SK-N-MC (cell line): ENCODE data around the gene BAD.

Experiments used
- DNase-seq: peaks from one replicate; pipeline ENCODE4 v3.0.0-alpha.2; 2011; ENCODE audit warnings: low read depth, low spot score
- H3K27ac ChIP-seq: fragments of 200-600 bp; sonication (generic); 2 replicates; pipeline ENCODE4 v1.5.1; 2016; ENCODE audit warnings: mixed run types
- H3K36me3 ChIP-seq: fragments of 200-600 bp; sonication (generic); 2 replicates; pipeline ENCODE4 v1.6.1; 2017; ENCODE audit warnings: antibody characterized with exemption, low read length, mixed read lengths; ENCODE audit not compliant: insufficient read depth
- H3K4me3 ChIP-seq: fragments of 200-600 bp; sonication (generic); 2 replicates; pipeline ENCODE4 v1.5.1; 2016
- H3K9ac ChIP-seq: fragments of 200-600 bp; sonication (generic); 2 replicates; pipeline ENCODE4 v1.8.0; 2017; ENCODE audit warnings: mixed run types, mixed read lengths; ENCODE audit not compliant: insufficient read length
- H3K9me3 ChIP-seq: fragments of 200-600 bp; sonication (generic); 2 replicates; pipeline ENCODE4 v1.6.1; 2017; ENCODE audit warnings: low read depth, mild to moderate bottlenecking, antibody characterized with exemption, low read length, moderate library complexity, mixed read lengths
- EZH2 ChIP-seq: fragments of 200-600 bp; sonication (generic); IDR thresholded peaks from one replicate; pipeline ENCODE4 v1.6.1; 2017; ENCODE audit warnings: antibody characterized with exemption
- FOXP2 ChIP-seq: optimal IDR thresholded peaks from 2 replicates; pipeline ENCODE3; 2011; ENCODE audit warnings: mild to moderate bottlenecking, moderate library complexity; ENCODE audit not compliant: insufficient read depth; ENCODE audit errors: extremely low read length, control extremely low read depth
- POLR2AphosphoS5 ChIP-seq: IDR thresholded peaks from 2 replicates; pipeline ENCODE4 v1.6.1; 2012; ENCODE audit warnings: mild to moderate bottlenecking, low read depth, low read length, borderline replicate concordance

The BAD gene

DNA sequence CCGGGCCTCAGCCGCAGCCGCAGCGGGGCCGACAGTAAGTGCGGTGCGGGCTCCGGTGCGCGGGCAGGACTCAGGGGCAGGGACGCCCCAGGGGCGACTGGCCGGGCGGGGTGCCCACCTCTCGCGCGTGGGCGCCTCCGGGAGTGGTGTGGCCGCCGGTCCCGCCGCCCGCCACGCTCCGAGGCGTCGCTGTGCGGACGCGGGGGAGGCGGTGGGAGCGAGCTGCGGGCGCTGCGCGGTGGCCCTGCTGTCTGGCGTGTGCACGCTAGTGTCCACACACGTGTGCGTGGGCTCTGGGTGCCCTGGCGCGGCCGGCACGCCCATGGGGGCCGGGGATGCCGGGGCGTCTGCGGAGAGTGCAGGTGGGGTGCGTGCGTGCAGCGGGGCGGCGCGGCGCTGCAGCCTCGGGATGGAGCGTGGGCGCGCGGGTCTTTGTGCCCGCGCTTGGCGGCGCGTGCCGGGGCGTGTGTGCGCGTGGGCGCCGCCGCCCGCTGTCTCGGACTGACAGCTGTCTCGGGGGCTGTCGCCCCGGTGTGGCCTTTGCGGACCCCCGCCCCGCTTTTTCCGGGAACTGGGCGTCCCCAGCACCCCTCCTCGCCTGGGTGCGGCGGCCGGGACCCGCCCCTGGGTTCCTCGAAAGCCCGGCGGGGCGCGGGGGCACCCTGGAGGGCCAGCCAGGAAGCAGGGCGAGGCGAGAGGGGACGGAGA lies 7.4 kb upstream of the BAD start:
- no peaks in the 10 kb centered on the region for H3K9me3 ChIP-seq
- H3K9ac ChIP-seq = no peak overlapping the region
- no peak for TF ChIP-seq EZH2
- TF ChIP-seq POLR2AphosphoS5 = no peak
- no peak for TF ChIP-seq FOXP2
- H3K4me3 ChIP-seq = peak overlapping the region; percentile 56
- no peak for DNase-seq
- H3K27ac ChIP-seq = no peak overlapping the region
- no peaks in the 10 kb centered on the region for H3K36me3 ChIP-seq

DNA sequence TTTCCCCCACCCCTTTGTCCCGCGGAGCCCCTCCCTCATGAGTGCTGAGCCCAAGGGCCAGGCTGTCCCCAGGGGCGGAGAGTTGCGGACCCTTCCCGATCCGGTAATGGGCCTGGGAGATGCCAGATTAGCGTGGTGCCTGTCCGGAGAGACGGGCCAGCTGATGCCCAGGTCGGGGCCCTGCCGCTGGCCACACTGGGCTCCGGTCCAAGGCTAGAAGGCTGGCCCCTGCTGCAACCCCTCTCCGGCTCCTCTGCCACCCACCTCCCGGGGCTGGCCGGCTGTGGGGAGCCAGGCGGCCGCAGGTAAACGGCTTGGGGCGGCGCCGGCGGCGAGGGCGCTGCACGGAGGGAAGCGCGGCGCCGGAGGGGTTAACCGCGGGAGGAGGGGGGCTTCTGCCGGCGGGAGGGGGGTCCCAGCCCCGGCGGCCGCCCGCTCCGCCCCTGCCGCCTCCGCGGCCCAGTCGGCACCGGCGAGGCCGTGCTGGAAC lies 6.8 kb upstream of the BAD start, which contains the start of gene KCNK4:
TSS of gene KCNK4 (plus strand) at position 41 of the 490 bp plus-strand sequence. CDS start 1,717 bp downstream, outside the sequence.
- no peak within 1 kb of the TSS for H3K9ac ChIP-seq

DNA sequence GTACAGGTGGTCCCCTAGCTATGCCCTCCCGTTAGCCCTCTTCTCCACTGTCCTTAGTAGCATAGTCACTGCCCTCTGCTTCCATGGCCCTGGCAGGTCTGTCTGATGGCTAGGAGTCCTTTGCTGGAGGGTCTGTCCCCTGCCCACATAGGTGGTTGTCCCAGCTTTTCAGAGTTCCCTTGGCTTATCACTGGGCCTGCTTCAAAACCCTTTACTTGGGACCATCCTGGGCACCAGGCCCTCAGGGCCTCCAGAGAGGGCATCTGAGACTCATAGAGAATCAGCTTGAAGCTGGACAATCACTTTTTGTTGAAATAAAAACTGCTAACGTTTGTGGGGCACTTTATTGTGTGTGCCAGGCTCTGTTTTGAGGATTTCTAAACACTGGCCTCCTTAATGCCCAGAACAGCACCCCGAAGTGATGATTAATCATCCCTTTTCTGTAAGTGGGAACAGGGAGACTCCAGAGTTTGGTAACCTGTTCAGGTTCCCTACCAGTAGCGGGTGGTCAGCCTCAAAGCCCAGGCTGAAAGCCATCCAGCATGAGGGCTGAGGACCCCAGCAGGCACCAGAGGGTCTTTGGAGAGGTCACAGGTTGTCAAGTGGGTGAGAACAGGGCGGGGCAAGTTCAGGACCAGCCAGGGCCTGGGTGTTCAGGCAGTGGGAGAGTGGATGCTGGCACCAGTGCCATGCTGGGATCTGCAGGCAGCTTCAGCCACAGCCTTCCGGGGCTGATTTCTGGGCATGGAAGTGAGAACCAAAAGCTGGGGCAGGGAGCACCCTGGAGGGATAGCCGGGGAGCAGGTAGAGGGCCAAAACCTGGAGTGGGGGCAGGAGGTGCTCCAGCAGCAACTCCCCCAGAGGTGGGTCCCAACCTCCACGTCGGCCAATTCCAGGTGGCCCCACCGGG lies 6.1 kb upstream of the BAD start:
- Histone ChIP-seq H3K27ac (no peak overlapping the region), H3K4me3 (no peak overlapping the region), H3K9ac (no peak overlapping the region), H3K9me3 (no peaks in the 10 kb centered on the region), H3K36me3 (no peaks in the 10 kb centered on the region)
- TF ChIP-seq EZH2 (no peak), FOXP2 (no peak), POLR2AphosphoS5 (no peak)
- no peak for DNase-seq

More for the DNA sequence above, 6.8 kb upstream of the BAD start, which contains the start of gene KCNK4:
- no peak for DNase-seq
- no peak within 1 kb of the TSS for H3K27ac ChIP-seq
- TF ChIP-seq EZH2 (no peak), FOXP2 (no peak), POLR2AphosphoS5 (no peak)
- H3K9me3 ChIP-seq = no peaks in the 10 kb centered on the region
- H3K4me3 ChIP-seq = peak within 1 kb of the TSS; percentile 56
- H3K36me3 ChIP-seq = no peaks in the 10 kb centered on the region

DNA sequence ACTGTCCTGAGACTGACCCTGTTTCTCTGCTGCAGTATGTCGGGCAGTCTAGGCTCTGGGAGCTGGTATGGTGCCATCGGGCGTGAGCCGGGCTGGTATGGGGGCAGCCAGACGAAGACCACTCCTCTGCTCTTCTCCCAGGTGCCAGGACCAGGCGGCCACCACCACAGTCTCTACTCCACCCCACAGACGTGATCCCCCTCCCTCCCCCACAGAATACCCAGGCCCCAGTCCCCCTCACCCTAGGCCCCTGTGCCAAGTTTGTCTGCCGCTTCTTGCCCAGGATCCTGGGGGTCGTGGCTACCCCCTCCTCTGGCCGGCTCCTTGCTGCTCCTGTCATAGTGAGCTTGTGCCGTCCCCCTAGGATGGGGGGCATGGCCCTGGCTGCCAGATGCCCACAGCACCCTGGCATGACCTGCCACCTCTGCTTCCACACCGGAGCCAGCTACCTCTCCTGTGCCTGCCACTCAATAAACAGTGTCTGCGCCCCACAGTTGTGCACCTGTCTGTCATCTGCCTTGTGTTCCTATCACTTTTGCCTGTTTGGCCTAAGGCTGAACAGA lies 4.6 kb upstream of the BAD start:
- no peak overlapping the region for H3K9ac ChIP-seq
- H3K27ac ChIP-seq = no peak overlapping the region
- TF ChIP-seq EZH2 = no peak
- TF ChIP-seq FOXP2 = no peak
- no peak for TF ChIP-seq POLR2AphosphoS5
- no peaks in the 10 kb centered on the region for H3K9me3 ChIP-seq
- H3K4me3 ChIP-seq = no peak overlapping the region
- H3K36me3 ChIP-seq = no peaks in the 10 kb centered on the region
- DNase-seq = no peak

DNA sequence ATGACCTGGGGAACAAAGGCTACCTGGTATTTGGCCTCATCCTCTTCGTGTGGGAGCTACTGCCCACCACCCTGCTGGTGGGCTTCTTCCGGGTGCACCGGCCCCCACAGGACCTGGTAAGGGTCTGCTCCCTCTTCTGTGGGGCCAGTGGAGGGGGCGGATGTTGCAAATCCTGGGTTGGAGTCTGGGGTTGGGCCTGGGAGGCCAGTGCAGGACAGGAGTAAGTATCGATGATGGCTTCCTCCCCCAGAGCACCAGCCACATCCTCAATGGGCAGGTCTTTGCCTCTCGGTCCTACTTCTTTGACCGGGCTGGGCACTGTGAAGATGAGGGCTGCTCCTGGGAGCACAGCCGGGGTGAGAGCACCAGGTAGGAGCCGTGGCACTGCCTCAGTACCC lies 3.9 kb upstream of the BAD start:
- Histone ChIP-seq H3K9me3 (no peaks in the 10 kb centered on the region), H3K9ac (no peak overlapping the region), H3K36me3 (no peaks in the 10 kb centered on the region), H3K4me3 (no peak overlapping the region), H3K27ac (no peak overlapping the region)
- no peak for DNase-seq
- TF ChIP-seq FOXP2 (no peak), EZH2 (no peak), POLR2AphosphoS5 (no peak)

DNA sequence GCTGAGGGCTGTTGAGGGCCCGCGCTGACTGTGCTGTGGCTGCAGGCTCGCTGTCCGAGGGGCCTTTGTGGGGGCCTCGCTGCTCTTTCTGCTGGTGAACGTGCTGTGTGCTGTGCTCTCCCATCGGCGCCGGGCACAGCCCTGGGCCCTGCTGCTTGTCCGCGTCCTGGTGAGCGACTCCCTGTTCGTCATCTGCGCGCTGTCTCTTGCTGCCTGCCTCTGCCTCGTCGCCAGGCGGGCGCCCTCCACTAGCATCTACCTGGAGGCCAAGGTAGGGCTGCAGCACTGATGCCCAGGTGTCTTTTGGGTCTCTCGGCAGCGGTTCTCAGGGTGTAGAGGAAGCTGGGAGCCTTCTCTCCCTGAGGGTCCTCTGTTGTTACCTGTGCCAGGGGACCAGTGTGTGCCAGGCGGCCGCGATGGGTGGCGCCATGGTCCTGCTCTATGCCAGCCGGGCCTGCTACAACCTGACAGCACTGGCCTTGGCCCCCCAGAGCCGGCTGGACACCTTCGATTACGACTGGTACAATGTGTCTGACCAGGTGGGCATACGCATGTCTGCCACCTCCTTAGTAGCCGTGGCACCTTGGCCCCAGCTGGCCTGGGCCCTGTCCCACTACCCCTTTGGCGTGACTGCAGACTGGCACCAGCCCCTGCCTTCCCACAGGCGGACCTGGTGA lies 3.3 kb upstream of the BAD start:
- no peak overlapping the region for H3K9ac ChIP-seq
- no peak overlapping the region for H3K4me3 ChIP-seq
- no peak overlapping the region for H3K27ac ChIP-seq
- TF ChIP-seq EZH2 (no peak), FOXP2 (no peak)
- no peaks in the 10 kb centered on the region for H3K36me3 ChIP-seq
- no peak for DNase-seq
- no peaks in the 10 kb centered on the region for H3K9me3 ChIP-seq

DNA sequence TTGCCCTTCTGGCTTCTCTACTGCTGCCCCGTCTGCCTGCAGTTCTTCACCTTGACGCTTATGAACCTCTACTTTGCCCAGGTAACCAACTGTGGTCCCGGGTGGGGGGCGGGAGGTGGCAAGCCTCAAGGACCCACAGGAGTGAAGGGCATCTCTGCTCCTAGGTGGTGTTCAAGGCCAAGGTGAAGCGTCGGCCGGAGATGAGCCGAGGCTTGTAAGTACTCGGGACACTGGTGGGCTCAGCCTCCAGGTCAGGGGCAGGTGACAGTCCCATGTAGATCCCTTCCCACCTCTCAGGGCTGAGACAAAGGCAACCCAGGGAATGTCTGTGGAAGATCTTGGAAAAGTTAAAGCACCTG lies 2.3 kb upstream of the BAD start:
- no peak for DNase-seq
- Histone ChIP-seq H3K4me3 (no peak overlapping the region), H3K36me3 (no peaks in the 10 kb centered on the region; the same call in 1 of the 2 replicates), H3K9me3 (no peaks in the 10 kb centered on the region), H3K27ac (no peak overlapping the region), H3K9ac (no peak overlapping the region)
- TF ChIP-seq EZH2 = no peak
- no peak for TF ChIP-seq POLR2AphosphoS5
- TF ChIP-seq FOXP2 = no peak
